Keratinocyte (primary cell): ENCODE results near the gene DMD. TPM values are rescaled to one million over a fixed set of nuclear protein-coding genes. Genes with fewer than 3 reads are reported as not detected.

Source experiments
- DNase-seq: peaks from one replicate; pipeline ENCODE4 v3.0.0-alpha.2; 2011; ENCODE audit warnings: low read depth, missing footprints, low spot score
- FAIRE-seq: peaks from 2 replicates; lab custom pipeline; 2011; peaks lifted over from hg19 to GRCh38; lab: Jason Lieb, UNC
- H2AFZ ChIP-seq: 2 replicates; pipeline ENCODE4 v1.6.0; 2012; ENCODE audit warnings: low read length, control low read depth, inconsistent platforms; ENCODE audit not compliant: control insufficient read depth
- H3K27ac ChIP-seq: 2 replicates; pipeline ENCODE4 v1.5.1; 2011; ENCODE audit warnings: low read length; ENCODE audit not compliant: control insufficient read depth, insufficient read depth
- H3K27me3 ChIP-seq: 3 replicates; pipeline ENCODE4 v1.6.0; 2011; ENCODE audit warnings: low read length; ENCODE audit not compliant: control insufficient read depth, insufficient read depth; ENCODE audit errors: extremely low read depth
- H3K36me3 ChIP-seq, 2 experiments: 2 replicates in 1 of 2; 3 replicates in 1 of 2; pipeline ENCODE4 v1.5.1; 2011; ENCODE audit warnings: low read length in 2 of 2, mild to moderate bottlenecking in 1 of 2; ENCODE audit not compliant: control insufficient read depth in 2 of 2, insufficient read depth in 2 of 2; ENCODE audit errors: extremely low read depth in 1 of 2
- H3K4me1 ChIP-seq: 3 replicates; pipeline ENCODE4 v1.5.1; 2011; ENCODE audit warnings: low read length; ENCODE audit not compliant: control insufficient read depth, insufficient read depth; ENCODE audit errors: extremely low read depth
- H3K4me2 ChIP-seq: 3 replicates; pipeline ENCODE4 v1.6.0; 2011; ENCODE audit warnings: low read depth, low read length; ENCODE audit not compliant: control insufficient read depth, insufficient read depth; ENCODE audit errors: extremely low read depth
- H3K4me3 ChIP-seq, 3 experiments: fragments of 200-600 bp in 1 of 3; sonication (generic) in 1 of 3; 2 replicates in 2 of 3; 3 replicates in 1 of 3; pipeline ENCODE4 v1.5.1; 2011 to 2016; ENCODE audit warnings: low read length in 3 of 3, mild to moderate bottlenecking in 3 of 3, control low read depth in 2 of 3, inconsistent platforms in 1 of 3, low read depth in 1 of 3, mixed read lengths in 1 of 3, mixed run types in 1 of 3, moderate library complexity in 1 of 3; ENCODE audit not compliant: control insufficient read depth in 2 of 3, insufficient read depth in 2 of 3; ENCODE audit errors: extremely low read depth in 1 of 3
- H3K79me2 ChIP-seq: 2 replicates; pipeline ENCODE4 v1.6.0; 2012; ENCODE audit warnings: low read length; ENCODE audit not compliant: control insufficient read depth, insufficient read depth
- H3K9ac ChIP-seq: 3 replicates; pipeline ENCODE4 v1.6.0; 2011; ENCODE audit warnings: low read length; ENCODE audit not compliant: control insufficient read depth, insufficient read depth; ENCODE audit errors: extremely low read depth
- H3K9me1 ChIP-seq: 3 replicates; pipeline ENCODE4 v1.6.0; 2011; ENCODE audit warnings: low read length; ENCODE audit not compliant: control insufficient read depth, insufficient read depth; ENCODE audit errors: extremely low read depth
- H3K9me3 ChIP-seq: 2 replicates; pipeline ENCODE4 v1.5.1; 2012; ENCODE audit warnings: low read depth, low read length; ENCODE audit not compliant: control insufficient read depth
- H4K20me1 ChIP-seq: 3 replicates; pipeline ENCODE4 v1.6.0; 2011; ENCODE audit warnings: low read length; ENCODE audit not compliant: control insufficient read depth, insufficient read depth; ENCODE audit errors: extremely low read depth
- CTCF ChIP-seq, 3 experiments: IDR thresholded peaks in 1 of 3; conservative IDR thresholded peaks in 1 of 3; optimal IDR thresholded peaks in 1 of 3; 2 replicates in 2 of 3; 3 replicates in 1 of 3; pipeline versions ENCODE3 to v1.5.1; 2011; ENCODE audit warnings: low read length in 3 of 3, mild to moderate bottlenecking in 3 of 3, moderate library complexity in 2 of 3, control low read depth in 1 of 3, inconsistent platforms in 1 of 3; ENCODE audit not compliant: insufficient read depth in 2 of 3; ENCODE audit errors: extremely low read depth in 1 of 3
- EZH2 ChIP-seq: IDR thresholded peaks from one replicate; pipeline ENCODE4 v1.6.1; 2012; ENCODE audit warnings: inconsistent platforms, mild to moderate bottlenecking, low read length, moderate library complexity
- dilution Hi-C: fragments of 300-500 bp; cut with MboI; formaldehyde crosslinking; loops from one replicate; pipeline ENCODE4 v1.7.0; 2020; ENCODE audit warnings: low sequenced_read_pairs; ENCODE audit not compliant: extremely low pct_ligation_motif_present
- polyA plus RNA-seq, 5 experiments: library from polyadenylated mRNA; depleted of rRNA in 3 of 5; stranded (reverse) in 3 of 5; stranded (forward) in 1 of 5; unstranded in 1 of 5; fragments of >200 nt; gene quantifications; 1 replicate in 1 of 5; 2 replicates in 3 of 5; 3 replicates in 1 of 5; pipeline versions ENCODE4 v1.2.1 to v1.2.3, GENCODE V29; 2011 to 2012; ENCODE audit warnings: missing spikeins in 2 of 5, low read depth in 1 of 5, low replicate concordance in 1 of 5

Gene DMD
- polyA plus RNA-seq, 1 donor (not counting 4 experiments of a cell fraction or from before 2014, with no cell fraction given): 8.9 TPM

GRCh38 chrX:31433856-31434255, 1777.5 kb downstream of the DMD start:
- no peak overlapping the region for H2AFZ ChIP-seq
- dilution Hi-C loops: no loop called here
- no peaks in the 10 kb centered on the region for H3K9me1 ChIP-seq
- H3K9me3 ChIP-seq: no peaks in the 10 kb centered on the region
- DNase-seq: no peak
- H3K36me3 ChIP-seq: no peaks in the 10 kb centered on the region
- H3K4me3 ChIP-seq: no peak overlapping the region
- H3K27me3 ChIP-seq: no peaks in the 10 kb centered on the region
- H3K4me2 ChIP-seq: no peak overlapping the region
- H3K27ac ChIP-seq: no peak overlapping the region
- no peak overlapping the region for H3K9ac ChIP-seq
- no peaks in the 10 kb centered on the region for H3K4me1 ChIP-seq
- TF ChIP-seq EZH2 (no peak), CTCF (optimal IDR thresholded peaks at IDR 0.05 in 1 of 3, IDR thresholded peaks at IDR 0.05 in 1 of 3, conservative IDR thresholded peaks at IDR 0.05 in 1 of 3; ENCODE audit: extremely low read depth in 1 of 3, insufficient read depth in 2 of 3, low read length in 3 of 3) (no peak)
- no peaks in the 10 kb centered on the region for H4K20me1 ChIP-seq
- no peak for FAIRE-seq
- no peaks in the 10 kb centered on the region for H3K79me2 ChIP-seq

GRCh38 chrX:31429915-31430314, 1781.4 kb downstream of the DMD start:
- TF ChIP-seq EZH2 (no peak), CTCF (optimal IDR thresholded peaks at IDR 0.05 in 1 of 3, IDR thresholded peaks at IDR 0.05 in 1 of 3, conservative IDR thresholded peaks at IDR 0.05 in 1 of 3; ENCODE audit: extremely low read depth in 1 of 3, insufficient read depth in 2 of 3, low read length in 3 of 3) (no peak)
- H3K79me2 ChIP-seq: no peaks in the 10 kb centered on the region
- FAIRE-seq: no peak
- no peaks in the 10 kb centered on the region for H3K9me1 ChIP-seq
- H3K9ac ChIP-seq: no peak overlapping the region
- DNase-seq: no peak
- no peaks in the 10 kb centered on the region for H3K9me3 ChIP-seq
- dilution Hi-C loops: no loop called here
- H3K4me3 ChIP-seq: no peak overlapping the region
- no peak overlapping the region for H3K27ac ChIP-seq
- no peak overlapping the region for H3K4me2 ChIP-seq
- no peaks in the 10 kb centered on the region for H3K27me3 ChIP-seq
- no peaks in the 10 kb centered on the region for H3K36me3 ChIP-seq
- no peaks in the 10 kb centered on the region for H3K4me1 ChIP-seq
- no peak overlapping the region for H2AFZ ChIP-seq
- no peaks in the 10 kb centered on the region for H4K20me1 ChIP-seq
